Thymus (tissue), 11 donors: Measurements from ENCODE around the gene ORC1. TPM values are rescaled to one million over a fixed set of nuclear protein-coding genes. Genes with fewer than 3 reads are reported as not detected.

Experiments used
- DNase-seq, 9 donors: peaks; one replicate each; pipeline ENCODE4 v3.0.0-alpha.2; 2013; ENCODE audit warnings: low spot score in 9 of 9, low read depth in 6 of 9, missing footprints in 1 of 9
- H3K27ac ChIP-seq, 2 donors: one replicate each; pipeline ENCODE4 v1.5.1; 2013; ENCODE audit warnings: control low read depth in 1 of 2, low read depth in 1 of 2, low read length in 1 of 2, mild to moderate bottlenecking in 1 of 2, moderate library complexity in 1 of 2
- H3K27me3 ChIP-seq, 2 donors: one replicate each; pipeline ENCODE4 v1.5.1; 2013; ENCODE audit warnings: low read length in 1 of 2; ENCODE audit not compliant: control insufficient read depth in 2 of 2, insufficient read depth in 1 of 2
- H3K36me3 ChIP-seq, 2 donors: one replicate each; pipeline ENCODE4 v1.5.1; 2013; ENCODE audit warnings: low read length in 1 of 2, mild to moderate bottlenecking in 1 of 2, moderate library complexity in 1 of 2; ENCODE audit not compliant: control insufficient read depth in 2 of 2, insufficient read depth in 2 of 2
- H3K4me1 ChIP-seq, 2 donors: one replicate each; pipeline ENCODE4 v1.5.1; 2013; ENCODE audit warnings: low read length in 2 of 2; ENCODE audit not compliant: control insufficient read depth in 2 of 2, insufficient read depth in 2 of 2
- H3K4me3 ChIP-seq, 2 donors: one replicate each; pipeline ENCODE4 v1.5.1; 2013; ENCODE audit warnings: low read length in 2 of 2, control low read depth in 1 of 2, mild to moderate bottlenecking in 1 of 2
- H3K9me3 ChIP-seq, 2 donors: one replicate each; pipeline ENCODE4 v1.5.1; 2013; ENCODE audit warnings: low read length in 1 of 2, mild to moderate bottlenecking in 1 of 2; ENCODE audit not compliant: control insufficient read depth in 2 of 2, insufficient read depth in 1 of 2
- WGBS: extraction: QIAGEN DNeasy Blood & Tissue Kit; methylation state at CpG from one replicate; pipeline ENCODE4 v1.1.7; 2013; 5-methylcytosine and 5-hydroxymethylcytosine counted together
- polyA plus RNA-seq: library from polyadenylated mRNA; stranded (reverse); fragments of 200-250 nt; gene quantifications from one replicate; pipeline ENCODE4 v1.2.3, GENCODE V29; 2013
- total RNA-seq: library from RNA; stranded (reverse); fragments of 120-200 nt; gene quantifications from one replicate; pipeline ENCODE4 v1.2.4, GENCODE V29; 2013
- donor health status: healthy.

ORC1 gene
- total and polyA plus RNA-seq, 2 donors = 0.96 to 15.0 TPM

DNA sequence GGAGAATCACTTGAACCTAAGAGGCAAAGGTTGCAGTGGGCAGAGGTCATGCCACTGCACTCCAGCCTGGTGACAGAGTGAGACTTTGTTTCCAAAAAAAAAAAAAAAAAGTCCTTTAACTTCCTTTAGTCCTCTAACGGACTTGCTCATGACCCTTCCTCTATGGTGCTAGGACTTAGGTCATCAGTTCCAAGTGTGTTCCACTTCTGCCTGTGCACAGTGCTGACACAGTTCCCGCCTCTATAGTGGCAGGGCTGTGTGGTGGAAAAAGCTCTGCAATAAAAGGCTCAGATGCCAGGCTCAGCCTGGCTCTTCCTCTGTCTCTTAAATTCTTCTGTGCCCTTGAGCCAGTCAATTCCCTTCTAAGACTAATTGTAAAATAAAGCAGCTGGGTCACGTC lies 60.2 kb downstream of the ORC1 start:
- no peaks in the 10 kb centered on the region for H3K36me3 ChIP-seq

DNA sequence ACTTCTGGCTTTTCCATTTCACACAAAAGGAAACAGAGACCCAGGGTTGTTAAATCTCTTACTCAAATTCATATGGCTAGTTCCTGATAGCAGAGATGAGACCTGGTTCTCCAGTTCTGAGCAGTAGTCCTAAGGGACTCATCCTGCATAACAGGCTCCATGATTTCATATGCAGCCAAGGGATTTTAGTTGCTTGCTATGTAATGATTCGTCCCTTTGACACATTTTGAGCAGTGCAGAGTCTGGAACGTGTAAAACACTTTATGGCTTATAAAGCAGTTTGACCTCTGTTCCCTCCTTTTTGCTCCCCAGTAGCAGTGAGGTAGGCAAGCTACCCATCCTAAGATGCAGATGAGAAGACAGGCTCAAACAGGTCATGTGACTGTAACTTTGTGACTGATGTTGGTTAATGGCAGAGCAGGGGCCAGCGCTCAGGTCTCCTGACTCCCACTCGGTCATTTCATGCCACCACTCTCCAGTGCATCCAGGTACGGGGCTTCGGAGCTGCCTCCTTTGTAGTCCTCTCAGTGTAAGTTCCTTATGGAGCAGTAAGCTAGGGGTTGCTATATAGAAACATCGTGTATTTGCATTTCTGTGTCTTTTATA lies 62.5 kb downstream of the ORC1 start:
- no peaks in the 10 kb centered on the region for H3K4me1 ChIP-seq
- no peaks in the 10 kb centered on the region for H3K36me3 ChIP-seq
- no peak overlapping the region for H3K4me3 ChIP-seq
- H3K9me3 ChIP-seq = no peaks in the 10 kb centered on the region
- no peak overlapping the region for H3K27ac ChIP-seq
- H3K27me3 ChIP-seq = no peaks in the 10 kb centered on the region
- DNase-seq = no peak
- WGBS = 83% methylated on average over 7 of the region's 7 CpGs

More for the DNA sequence above, 60.2 kb downstream of the ORC1 start:
- Histone ChIP-seq H3K4me3 (no peak overlapping the region), H3K27me3 (no peaks in the 10 kb centered on the region), H3K4me1 (no peaks in the 10 kb centered on the region), H3K27ac (no peak overlapping the region), H3K9me3 (no peaks in the 10 kb centered on the region)
- no peak for DNase-seq
- WGBS = 97% methylated on average over 3 of the region's 3 CpGs

DNA sequence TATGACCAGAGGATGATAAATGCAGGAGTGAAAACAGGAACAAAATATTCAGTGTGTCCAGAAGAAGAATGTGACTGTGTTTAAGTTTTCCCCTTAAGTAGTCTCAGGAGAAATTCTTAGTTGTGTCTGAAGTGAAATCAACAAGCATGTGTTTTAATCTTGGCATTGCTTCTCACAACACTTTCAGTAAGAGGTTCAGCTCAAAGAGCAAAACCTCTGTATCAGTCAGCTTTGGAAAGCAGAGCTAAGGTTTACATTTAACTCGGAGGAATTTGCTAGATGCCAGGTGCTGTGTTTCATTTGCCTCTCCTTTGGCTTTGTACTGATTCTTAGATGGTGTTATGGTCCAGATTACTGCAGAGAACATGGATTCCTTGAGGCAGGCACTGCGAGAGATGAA lies 66.8 kb downstream of the ORC1 start:
- 98% methylated on average over 2 of the region's 2 CpGs for WGBS
- Histone ChIP-seq H3K36me3 (no peaks in the 10 kb centered on the region), H3K27me3 (no peaks in the 10 kb centered on the region), H3K4me1 (no peaks in the 10 kb centered on the region), H3K27ac (no peak overlapping the region), H3K4me3 (no peak overlapping the region), H3K9me3 (no peaks in the 10 kb centered on the region)
- DNase-seq = no peak

DNA sequence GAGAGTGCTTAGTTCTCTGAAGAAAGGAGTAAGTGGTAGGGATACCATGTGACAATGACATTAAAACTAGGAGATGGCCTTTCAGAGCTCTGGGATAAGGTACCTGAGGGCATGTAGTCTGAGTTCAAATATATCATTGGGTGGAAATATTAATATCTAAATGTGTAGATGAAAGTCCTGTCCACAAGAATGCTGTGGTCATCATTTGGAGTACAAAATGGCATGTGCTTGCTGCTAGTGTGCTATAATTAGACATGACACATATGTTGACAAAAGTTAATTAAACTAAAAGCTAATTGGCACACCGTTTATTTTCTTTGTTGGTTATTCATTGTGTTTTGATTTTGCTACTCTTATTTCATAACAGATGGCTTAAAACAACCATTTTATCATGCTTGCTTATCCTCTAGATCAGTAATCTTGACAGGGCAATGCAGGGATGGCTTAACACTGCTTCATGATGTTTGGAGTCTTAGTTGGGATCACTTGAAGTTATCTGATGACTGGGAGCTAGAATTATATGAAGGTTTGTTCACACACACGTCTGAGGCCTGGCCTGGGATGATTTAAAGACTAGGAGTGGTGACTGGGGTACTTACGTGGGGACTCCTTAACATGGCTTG lies 69.2 kb downstream of the ORC1 start:
- Histone ChIP-seq H3K36me3 (no peaks in the 10 kb centered on the region), H3K27ac (no peak overlapping the region), H3K27me3 (no peaks in the 10 kb centered on the region), H3K4me1 (no peaks in the 10 kb centered on the region), H3K9me3 (no peaks in the 10 kb centered on the region), H3K4me3 (no peak overlapping the region)
- 96% methylated on average over 3 of the region's 3 CpGs for WGBS
- DNase-seq = no peak

DNA sequence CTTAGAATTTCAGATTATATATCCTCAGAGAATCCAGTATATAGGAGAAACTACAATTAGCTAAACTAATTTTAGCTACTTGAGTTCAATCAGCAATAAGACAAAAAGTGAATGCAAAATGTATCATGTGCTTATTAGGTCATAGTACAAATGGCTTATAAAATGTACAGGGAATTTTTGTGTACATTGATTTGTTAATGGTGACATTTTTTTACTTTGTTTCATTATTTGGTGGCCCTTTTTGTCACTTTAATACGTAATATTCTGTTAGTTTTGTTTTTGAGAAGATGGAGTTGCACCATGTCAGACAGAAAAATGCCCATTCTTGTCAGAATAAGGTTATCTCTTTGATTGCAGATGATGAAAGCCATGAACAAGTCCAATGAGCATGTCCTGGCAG lies 71.8 kb downstream of the ORC1 start:
- no peaks in the 10 kb centered on the region for H3K36me3 ChIP-seq
- H3K9me3 ChIP-seq = no peaks in the 10 kb centered on the region
- DNase-seq = no peak
- H3K27me3 ChIP-seq = no peaks in the 10 kb centered on the region
- H3K27ac ChIP-seq = no peak overlapping the region
- 92% methylated on average over 1 of the region's 1 CpG for WGBS
- H3K4me1 ChIP-seq = no peaks in the 10 kb centered on the region
- H3K4me3 ChIP-seq = no peak overlapping the region

DNA sequence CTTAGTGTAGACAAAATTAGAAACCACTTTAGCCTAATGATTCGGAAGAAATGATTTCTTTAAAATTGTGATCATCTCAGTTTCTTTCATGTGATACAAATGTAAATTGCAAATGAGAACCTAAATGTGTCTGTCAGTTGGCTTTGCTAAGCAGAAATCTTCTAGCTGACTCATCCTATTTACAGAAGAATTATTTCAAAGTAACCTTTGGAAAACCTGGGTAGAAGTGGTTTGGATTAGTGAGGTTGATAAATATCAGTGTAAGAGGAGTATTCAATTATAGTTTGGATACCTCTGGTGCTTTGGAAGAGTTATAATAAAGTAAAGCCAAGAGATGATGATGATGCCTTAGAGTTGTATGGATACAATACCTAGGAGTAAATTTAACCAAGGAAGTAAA lies 75.6 kb downstream of the ORC1 start:
- DNase-seq = no peak
- no peaks in the 10 kb centered on the region for H3K27me3 ChIP-seq
- no peaks in the 10 kb centered on the region for H3K9me3 ChIP-seq
- H3K4me3 ChIP-seq = no peak overlapping the region
- no peaks in the 10 kb centered on the region for H3K36me3 ChIP-seq
- no peaks in the 10 kb centered on the region for H3K4me1 ChIP-seq
- H3K27ac ChIP-seq = no peak overlapping the region
- 97% methylated on average over 1 of the region's 1 CpG for WGBS

DNA sequence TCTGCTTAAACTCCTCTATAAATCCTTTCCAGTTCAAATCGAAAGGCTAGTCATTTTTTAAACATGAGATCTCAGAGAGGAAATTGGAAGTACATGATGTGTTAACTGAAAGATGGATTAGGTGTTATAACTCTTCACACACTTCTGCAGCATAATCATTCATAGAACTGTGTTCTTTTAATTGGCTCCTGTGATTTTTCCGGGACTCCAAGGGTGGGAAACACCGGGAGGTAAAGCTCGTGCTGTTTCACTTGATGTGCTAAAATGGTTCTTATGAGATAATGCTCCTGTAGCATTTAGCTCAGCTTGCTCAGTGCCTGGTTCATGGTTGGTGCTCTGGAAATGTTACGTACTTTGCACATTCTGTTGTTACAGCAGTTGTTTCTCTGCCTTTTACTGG lies 78.4 kb downstream of the ORC1 start:
- H3K4me1 ChIP-seq = no peaks in the 10 kb centered on the region
- H3K27ac ChIP-seq = no peak overlapping the region
- H3K27me3 ChIP-seq = no peaks in the 10 kb centered on the region
- no peaks in the 10 kb centered on the region for H3K9me3 ChIP-seq
- H3K4me3 ChIP-seq = no peak overlapping the region
- H3K36me3 ChIP-seq = no peaks in the 10 kb centered on the region
- WGBS = 96% methylated on average over 5 of the region's 5 CpGs
- no peak for DNase-seq

DNA sequence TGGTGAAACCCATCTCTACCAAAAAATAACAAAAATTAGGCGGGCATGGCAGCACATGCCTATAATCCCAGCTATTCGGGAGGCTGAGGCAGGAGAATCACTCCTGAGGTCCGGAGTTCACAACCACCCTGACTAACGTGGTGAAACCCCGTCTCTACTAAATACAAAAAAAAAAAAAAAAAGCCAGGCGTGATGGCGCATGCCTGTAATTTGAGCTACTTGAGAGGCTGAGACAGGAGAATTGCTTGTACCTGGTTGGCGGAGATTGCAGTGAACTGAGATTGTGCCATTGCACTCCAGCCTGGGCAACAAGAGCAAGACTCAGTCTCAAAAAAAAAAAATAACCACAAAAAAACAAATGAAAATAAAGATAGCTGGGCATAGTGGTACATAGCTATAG lies 80.5 kb downstream of the ORC1 start:
- H3K27me3 ChIP-seq = no peaks in the 10 kb centered on the region
- 96% methylated on average over 8 of the region's 8 CpGs for WGBS
- no peaks in the 10 kb centered on the region for H3K36me3 ChIP-seq
- no peak overlapping the region for H3K27ac ChIP-seq
- no peaks in the 10 kb centered on the region for H3K9me3 ChIP-seq
- no peak for DNase-seq
- no peak overlapping the region for H3K4me3 ChIP-seq
- no peaks in the 10 kb centered on the region for H3K4me1 ChIP-seq
